ENCODE data around the gene ACBD6.

Gene ACBD6

GRCh38 chr1:180244840-180245239 lies 257.5 kb downstream of the ACBD6 start:
- Mint-ChIP-seq H3K4me1 (peaks cover 2% of the 10 kb centered on the region), H3K36me3 (no peaks in the 10 kb centered on the region), H3K4me3 (no peak overlapping the region), H3K27me3 (peaks cover 67% of the 10 kb centered on the region), H3K9me3 (no peaks in the 10 kb centered on the region), H3K27ac (no peak overlapping the region)
- DNase-seq, result no peak
- CTCF ChIA-PET, result interaction anchor here (1.1 to 2.4 kb wide), 2 partner anchors 9 to 233 kb away, joined by 3 to 9 read pairs; no protein-coding TSS in a partner anchor

GRCh38 chr1:180243517-180244221 lies 258.7 kb downstream of the ACBD6 start:
- Mint-ChIP-seq H3K36me3 (no peaks in the 10 kb centered on the region), H3K27me3 (peaks cover 70% of the 10 kb centered on the region), H3K9me3 (no peaks in the 10 kb centered on the region), H3K4me1 (no peaks in the 10 kb centered on the region), H3K4me3 (no peak overlapping the region), H3K27ac (no peak overlapping the region)
- no peak for DNase-seq
- CTCF ChIA-PET, result interaction anchor here (2.4 kb wide), 1 partner anchor 10 kb away, joined by 9 read pairs; no protein-coding TSS in a partner anchor

GRCh38 chr1:180241716-180242544 lies 260.4 kb downstream of the ACBD6 start:
- Mint-ChIP-seq H3K4me1 (no peaks in the 10 kb centered on the region), H3K4me3 (no peak overlapping the region), H3K27me3 (peaks cover 81% of the 10 kb centered on the region), H3K27ac (no peak overlapping the region), H3K36me3 (no peaks in the 10 kb centered on the region), H3K9me3 (no peaks in the 10 kb centered on the region)
- no peak for DNase-seq
- CTCF ChIA-PET, result interaction anchor here (0.6 to 1.0 kb wide), 2 partner anchors 226 to 749 kb away, joined by 3 read pairs; no protein-coding TSS in a partner anchor

- CTCF ChIA-PET, result interaction anchor here (1.1 to 1.2 kb wide), 2 partner anchors 8 to 239 kb away, joined by 3 read pairs; no protein-coding TSS in a partner anchor
- Mint-ChIP-seq H3K4me1 (peaks cover 7% of the 10 kb centered on the region), H3K4me3 (no peak overlapping the region), H3K27me3 (peaks cover 97% of the 10 kb centered on the region), H3K36me3 (peaks cover 3% of the 10 kb centered on the region), H3K27ac (no peak overlapping the region), H3K9me3 (no peaks in the 10 kb centered on the region)
- no peak for DNase-seq
These were observed 263.0 kb downstream of the ACBD6 start for GRCh38 chr1:180239145-180240096.

GRCh38 chr1:180238675-180239074 lies 263.7 kb downstream of the ACBD6 start:
- Mint-ChIP-seq H3K4me3 (no peak overlapping the region), H3K4me1 (peaks cover 11% of the 10 kb centered on the region), H3K9me3 (no peaks in the 10 kb centered on the region), H3K27me3 (peaks cover 98% of the 10 kb centered on the region), H3K36me3 (peaks cover 3% of the 10 kb centered on the region), H3K27ac (no peak overlapping the region)
- CTCF ChIA-PET, result interaction anchor here (1.1 kb wide), 1 partner anchor 9 kb away, joined by 3 read pairs; no protein-coding TSS in a partner anchor
- DNase-seq, result no peak

Measured in activated naive CD4-positive, alpha-beta T cell treated with anti-CD3 and anti-CD28 coated beads, Interleukin-2, amount 10 ng/mL, durations not matched to agents 7 days and 5 days (primary cell).